Colon (tissue), 2 donors: ENCODE measurements around the gene CDKL2.

ENCODE experiments used
- FAIRE-seq: peaks from 2 replicates; lab custom pipeline; 2012; peaks lifted over from hg19 to GRCh38; lab: Jason Lieb, UNC
- donor health status: control.
- donor health status: control.

CDKL2 gene

GRCh38 chr4:75639124-75639695 is 8.9 kb upstream of the CDKL2 start:
- no peak for FAIRE-seq

DNA sequence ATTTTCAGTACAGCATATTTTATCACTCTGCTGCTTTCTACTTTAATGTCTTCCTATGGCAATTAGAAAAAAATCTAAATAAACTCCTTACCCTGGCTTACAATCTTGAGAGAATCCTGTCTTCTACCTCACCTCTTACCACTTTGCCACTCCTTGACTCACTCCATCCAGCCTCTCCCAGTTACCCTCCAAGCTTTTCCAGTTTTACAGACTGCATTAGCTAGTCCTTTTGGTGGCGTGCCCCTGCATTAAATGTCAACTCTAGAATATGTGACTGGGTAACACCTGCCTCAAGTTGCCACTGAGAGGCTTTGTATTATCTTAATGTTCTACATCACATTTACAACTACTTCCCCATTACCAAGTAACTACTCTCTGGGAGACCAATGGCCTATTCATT is 7.5 kb upstream of the CDKL2 start:
- no peak for FAIRE-seq

GRCh38 chr4:75637176-75637575 is 6.8 kb upstream of the CDKL2 start:
- no peak for FAIRE-seq

- FAIRE-seq: no peak
Observed at GRCh38 chr4:75634951-75635350, 4.6 kb upstream of the CDKL2 start.

- no peak for FAIRE-seq
Observed at GRCh38 chr4:75634281-75634680, 4.0 kb upstream of the CDKL2 start.

DNA sequence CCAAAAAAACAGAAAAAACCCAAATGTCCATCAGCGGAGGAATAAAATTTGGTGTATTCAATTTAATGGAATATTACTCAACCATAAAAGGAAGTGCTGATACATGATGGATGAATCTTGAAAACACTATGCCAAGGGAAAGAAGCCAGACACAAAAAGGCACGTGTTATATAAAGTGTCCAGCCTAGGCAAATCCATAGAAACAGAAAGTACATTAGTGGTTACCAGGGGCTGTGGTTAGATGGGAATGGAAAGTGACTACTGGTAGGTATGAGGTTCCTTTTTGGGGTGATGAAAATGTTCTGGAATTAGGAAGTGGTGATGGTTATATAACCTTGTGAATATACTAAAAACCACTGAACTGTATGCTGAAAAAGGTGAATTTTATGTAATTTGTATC is 3.5 kb upstream of the CDKL2 start:
- FAIRE-seq: no peak

DNA sequence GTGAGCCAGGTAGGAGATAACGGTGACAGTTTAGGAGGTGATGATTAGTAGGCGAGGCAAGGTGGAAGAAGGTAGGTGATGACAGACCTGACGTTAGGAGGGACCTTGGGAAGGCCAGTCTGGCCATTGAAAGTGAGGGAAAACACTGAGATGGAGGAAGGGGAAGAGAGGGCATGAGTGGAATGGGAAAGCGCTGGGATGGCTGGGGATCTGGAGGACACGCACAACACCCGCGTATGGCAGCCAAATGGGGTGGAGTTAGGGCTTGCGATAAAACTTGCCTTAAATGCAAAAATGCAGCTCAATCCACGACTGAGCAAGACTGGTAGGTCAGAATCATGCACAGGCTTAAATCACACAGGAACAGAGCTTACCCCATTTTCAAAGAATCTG is 605 bp upstream of the CDKL2 start:
- FAIRE-seq: no peak

DNA sequence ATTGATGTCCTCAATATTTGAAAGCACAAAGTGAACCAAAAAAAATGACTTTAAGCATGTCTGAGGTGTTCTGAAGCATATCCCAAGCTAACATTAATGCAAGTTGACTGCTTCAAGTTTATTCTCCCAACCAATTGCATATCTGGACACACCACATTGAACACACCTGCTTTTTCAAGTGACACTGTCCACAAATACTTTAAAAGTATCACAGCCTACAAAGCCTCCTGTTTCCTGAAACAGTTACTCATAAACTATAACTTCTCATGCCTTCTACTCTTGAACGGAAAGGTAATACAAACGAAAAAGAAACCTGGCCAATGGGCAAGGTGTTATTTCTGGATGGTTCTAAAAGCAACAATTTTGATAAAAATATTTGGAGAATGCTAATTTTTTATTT is 1.1 kb downstream of the CDKL2 start:
- FAIRE-seq: no peak

DNA sequence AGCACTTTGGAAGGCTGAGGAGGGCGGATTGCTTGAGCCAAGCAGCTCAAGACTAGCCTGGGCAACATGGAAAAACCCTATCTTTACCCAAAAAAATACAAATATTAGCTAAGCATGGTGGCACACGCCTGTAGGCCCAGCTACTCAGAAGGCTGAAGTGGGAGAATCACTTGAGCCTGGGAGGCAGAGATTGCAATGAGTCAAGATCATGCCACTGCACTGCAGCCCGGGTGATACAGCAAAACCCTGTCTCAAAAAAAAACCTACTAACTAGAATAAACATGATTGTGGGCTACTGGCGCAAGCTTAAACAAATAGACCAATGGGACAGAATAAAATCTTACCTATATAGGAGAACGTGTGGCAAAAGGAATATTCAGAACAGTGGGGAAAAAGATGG is 7.3 kb downstream of the CDKL2 start:
- FAIRE-seq: no peak

GRCh38 chr4:75621715-75622114 is 8.6 kb downstream of the CDKL2 start:
- no peak for FAIRE-seq

- no peak for FAIRE-seq
Observed at GRCh38 chr4:75612306-75612705, 18.0 kb downstream of the CDKL2 start.

GRCh38 chr4:75605928-75606327 is 24.4 kb downstream of the CDKL2 start:
- no peak for FAIRE-seq

DNA sequence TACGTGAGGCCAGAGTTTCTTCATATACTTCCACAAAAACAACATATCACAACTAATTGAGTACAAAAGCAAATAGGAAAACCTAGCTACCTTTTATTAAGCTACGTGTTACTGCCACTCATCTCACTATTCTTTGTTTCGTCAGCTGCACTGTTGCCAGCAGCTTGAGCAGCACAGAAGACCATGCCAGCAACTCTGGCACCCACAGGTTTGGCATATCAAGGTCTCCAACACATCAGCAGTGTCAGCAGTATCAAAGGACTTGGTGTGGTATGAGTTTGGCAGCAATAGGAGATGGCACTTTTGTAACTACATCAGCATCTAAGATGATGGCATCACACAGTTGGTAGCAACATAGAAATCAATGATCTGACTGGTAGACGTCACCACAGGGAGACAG is 30.7 kb downstream of the CDKL2 start:
- no peak for FAIRE-seq

- FAIRE-seq: no peak
Observed at GRCh38 chr4:75598390-75598789, 31.9 kb downstream of the CDKL2 start.

GRCh38 chr4:75596061-75596460 is 34.3 kb downstream of the CDKL2 start:
- no peak for FAIRE-seq

DNA sequence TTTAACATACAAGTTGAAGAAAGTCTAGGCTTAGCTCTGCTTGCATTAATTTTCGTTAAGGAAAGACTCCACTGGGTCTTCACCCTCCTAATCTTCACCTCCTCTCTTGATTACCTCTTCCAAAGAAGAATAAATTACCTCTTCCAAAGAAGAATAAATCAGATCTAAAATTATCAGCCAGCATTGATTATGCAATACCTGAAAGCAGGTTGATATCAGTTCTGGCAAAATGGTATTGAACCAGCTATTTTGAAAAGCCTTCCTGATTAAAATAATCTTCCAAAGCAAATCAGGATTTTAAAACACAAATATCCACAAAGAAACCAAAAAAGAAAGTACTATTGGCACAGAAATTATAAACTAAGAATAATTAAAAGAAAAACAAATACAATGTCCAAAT is 36.9 kb downstream of the CDKL2 start:
- FAIRE-seq: no peak

DNA sequence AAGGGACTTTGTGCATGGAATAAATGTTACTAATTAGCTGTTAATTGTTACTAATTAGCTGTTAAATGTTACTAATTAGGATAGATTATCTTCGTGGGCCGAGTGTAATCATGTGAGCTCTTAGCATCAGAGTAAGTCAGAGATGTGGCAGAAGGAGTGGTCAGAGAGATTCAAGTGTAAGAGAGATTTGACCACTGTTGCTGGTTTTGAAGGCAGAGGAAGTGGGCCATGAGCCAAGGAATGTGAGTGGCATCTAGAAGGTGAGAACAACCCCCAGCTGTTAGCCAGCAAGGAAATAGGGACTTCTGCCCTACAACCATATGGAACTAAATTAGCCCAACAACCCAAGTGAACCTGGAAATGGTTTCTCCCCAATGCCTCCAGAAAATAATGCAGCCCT is 46.3 kb downstream of the CDKL2 start:
- FAIRE-seq: no peak

- FAIRE-seq: no peak
Observed at GRCh38 chr4:75567725-75568124, 62.6 kb downstream of the CDKL2 start.

- no peak for FAIRE-seq
Observed at GRCh38 chr4:75566911-75567310, 63.4 kb downstream of the CDKL2 start.

GRCh38 chr4:75565481-75565880 is 64.8 kb downstream of the CDKL2 start:
- no peak for FAIRE-seq

DNA sequence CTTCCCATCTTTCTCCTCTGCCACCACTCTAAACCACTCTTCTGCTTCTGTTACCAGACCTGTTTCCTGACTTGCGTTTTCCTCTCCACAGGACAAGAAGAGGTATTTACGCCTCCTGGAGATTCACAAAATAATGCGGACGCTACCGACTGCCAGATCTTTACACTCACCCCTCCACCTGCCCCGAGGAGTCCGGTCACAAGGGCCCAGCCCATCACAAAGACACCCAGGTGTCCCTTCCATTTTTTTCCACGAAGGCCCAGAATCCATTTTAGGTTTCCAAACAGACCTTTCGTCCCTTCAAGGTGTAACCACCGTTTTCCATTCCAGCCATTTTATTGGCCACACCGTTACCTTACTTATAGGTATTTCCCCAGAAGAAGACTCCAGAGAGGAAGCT is 66.3 kb downstream of the CDKL2 start:
- FAIRE-seq: no peak

DNA sequence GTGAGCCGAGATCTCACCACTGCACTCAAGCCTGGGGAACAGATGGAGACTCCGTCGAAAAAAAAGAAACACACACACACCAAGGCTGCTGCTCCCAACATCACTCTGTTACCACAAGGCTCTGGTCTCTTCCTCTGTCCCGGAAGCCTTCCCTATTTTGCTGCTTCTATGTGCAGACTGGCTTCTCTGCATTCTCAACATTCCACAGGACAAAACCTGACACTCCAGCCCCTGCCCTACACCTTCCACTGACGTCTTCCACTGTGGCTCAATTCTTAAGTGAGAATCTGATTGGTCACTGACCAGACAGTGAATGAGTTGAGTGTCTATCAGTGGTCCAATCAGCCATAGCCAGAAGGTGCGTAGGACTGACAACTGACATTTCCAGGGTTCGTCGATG is 68.5 kb downstream of the CDKL2 start:
- FAIRE-seq: no peak

DNA sequence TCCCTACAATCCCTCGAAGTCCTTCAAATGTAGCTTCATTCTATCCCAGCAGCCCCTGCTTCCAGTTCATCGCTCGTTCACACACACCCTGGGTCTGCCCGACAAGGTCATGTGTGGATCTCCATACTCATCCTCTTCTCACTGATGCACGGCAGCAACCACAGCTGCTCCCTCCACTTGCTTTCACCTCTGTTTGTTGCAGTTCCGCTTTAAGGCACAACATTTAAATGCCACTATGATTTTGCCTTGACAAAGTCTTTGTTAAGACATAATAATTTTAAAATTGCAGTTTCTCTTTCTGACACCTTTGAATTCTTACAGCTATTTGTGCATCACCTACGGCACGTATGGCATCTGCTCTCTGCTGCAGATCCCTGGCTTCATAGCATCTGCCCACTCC is 72.6 kb downstream of the CDKL2 start:
- FAIRE-seq: no peak

- FAIRE-seq: no peak
Observed at GRCh38 chr4:75555294-75556164, 74.8 kb downstream of the CDKL2 start, which contains the start of gene ODAPH. TSS of gene ODAPH (plus strand) at chr4:75556066. CDS start at chr4:75556083, 17 bp downstream.
